B cell (primary cell): Measurements from ENCODE around the gene CHST3. TPM values are rescaled to one million over a fixed set of nuclear protein-coding genes. Genes with fewer than 3 reads are reported as not detected.

ENCODE experiments used
- ATAC-seq: fragments of 200-7000 bp; cut with Tn5 transposase; one replicate; pipeline ENCODE4 v1.10.0; 2021; ENCODE audit warnings: low read depth, mild to moderate bottlenecking, moderate number of reproducible peaks, moderate library complexity
- CTCF ChIA-PET: fragments of 350-600 bp; sonication (Branson Sonifier 250); formaldehyde crosslinking; loops from one replicate; lab custom pipeline; 2021; ENCODE audit warnings: antibody characterized with exemption, inconsistent platforms; lab: Charles Lee
- POLR2A ChIA-PET: fragments of 350-600 bp; sonication (Branson Sonifier 250); formaldehyde crosslinking; loops from one replicate; lab custom pipeline; 2021; ENCODE audit warnings: antibody characterized with exemption; lab: Charles Lee
- DNase-seq: peaks from one replicate; pipeline ENCODE4 v3.0.0; 2013
- H2AFZ ChIP-seq: 2 replicates; pipeline ENCODE4 v1.6.1; 2012; ENCODE audit warnings: mild to moderate bottlenecking, low read depth, low read length; ENCODE audit not compliant: insufficient read depth, poor library complexity, severe bottlenecking
- H3K27ac ChIP-seq, 2 donors: 1 replicate in 1 of 2; 2 replicates in 1 of 2; pipeline ENCODE4 v1.5.1; 2012 to 2013; ENCODE audit warnings: low read length in 2 of 2, mild to moderate bottlenecking in 2 of 2, moderate library complexity in 1 of 2
- H3K27me3 ChIP-seq, 4 experiments: fragments of 200-600 bp in 1 of 4; sonication (generic) in 1 of 4; replicated peaks in 1 of 4; 1 replicate in 2 of 4; 2 replicates in 2 of 4; pipeline versions ENCODE4 v1.6.1 to v1.7.0; 2013 to 2016; ENCODE audit warnings: low read length in 3 of 4, mild to moderate bottlenecking in 2 of 4, mixed read lengths in 1 of 4, moderate library complexity in 1 of 4; ENCODE audit not compliant: insufficient read depth in 4 of 4, control insufficient read depth in 3 of 4; ENCODE audit errors: control extremely low read depth in 1 of 4
- H3K36me3 ChIP-seq, 2 experiments: replicated peaks in 1 of 2; 1 replicate in 1 of 2; 2 replicates in 1 of 2; pipeline versions ENCODE4 v1.6.1 to v1.7.1; 2013; ENCODE audit warnings: low read length in 1 of 2; ENCODE audit not compliant: insufficient read depth in 2 of 2, control insufficient read depth in 1 of 2; ENCODE audit errors: control extremely low read depth in 1 of 2, extremely low read depth in 1 of 2
- H3K4me1 ChIP-seq, 2 donors: fragments of 200-600 bp in 1 of 2; sonication (generic) in 1 of 2; 1 replicate in 1 of 2; 2 replicates in 1 of 2; pipeline versions ENCODE4 v1.5.1 to v1.6.1; 2013 to 2017; ENCODE audit warnings: low read length in 2 of 2; ENCODE audit not compliant: control insufficient read depth in 2 of 2, insufficient read depth in 2 of 2
- H3K4me2 ChIP-seq: replicated peaks from 2 replicates; pipeline ENCODE3; 2012; ENCODE audit warnings: mild to moderate bottlenecking, low read depth, low read length; ENCODE audit not compliant: poor library complexity, severe bottlenecking
- H3K4me3 ChIP-seq, 5 experiments: fragments of 200-600 bp in 1 of 5; sonication (generic) in 1 of 5; 1 replicate in 3 of 5; 2 replicates in 2 of 5; pipeline versions ENCODE4 v1.5.1 to v1.7.0; 2011 to 2016; ENCODE audit warnings: low read length in 4 of 5, mild to moderate bottlenecking in 4 of 5, low read depth in 2 of 5, control low read depth in 1 of 5, moderate library complexity in 1 of 5; ENCODE audit not compliant: insufficient read depth in 1 of 5; ENCODE audit errors: control extremely low read depth in 1 of 5, extremely low read depth in 1 of 5
- H3K79me2 ChIP-seq: fragments of 200-600 bp; sonication (generic); one replicate; pipeline ENCODE4 v1.6.0; 2016; ENCODE audit warnings: low read length; ENCODE audit not compliant: control insufficient read depth, insufficient read depth
- H3K9ac ChIP-seq: fragments of 200-600 bp; sonication (generic); 2 replicates; pipeline ENCODE4 v1.6.1; 2017; ENCODE audit warnings: mild to moderate bottlenecking, low read length, moderate library complexity
- H3K9me3 ChIP-seq, 3 donors: one replicate each; pipeline versions ENCODE4 v1.6.1 to v1.7.1; 2013; ENCODE audit warnings: low read length in 2 of 3; ENCODE audit not compliant: control insufficient read depth in 2 of 3, insufficient read depth in 1 of 3; ENCODE audit errors: control extremely low read depth in 1 of 3
- H4K20me1 ChIP-seq: 2 replicates; pipeline ENCODE4 v1.6.0; 2012; ENCODE audit warnings: mild to moderate bottlenecking, low read length; ENCODE audit not compliant: insufficient read depth, control insufficient read depth, poor library complexity, severe bottlenecking
- H3K27ac Mint-ChIP-seq: one replicate; pipeline ENCODE4 v1.8.0; 2021; ENCODE audit warnings: mixed read lengths
- H3K27me3 Mint-ChIP-seq: one replicate; pipeline ENCODE4 v1.8.0; 2021; ENCODE audit warnings: mixed read lengths
- H3K4me1 Mint-ChIP-seq: one replicate; pipeline ENCODE4 v1.8.0; 2021; ENCODE audit warnings: mixed read lengths
- H3K4me3 Mint-ChIP-seq: one replicate; pipeline ENCODE4 v1.8.0; 2021; ENCODE audit warnings: mixed read lengths
- H3K9me3 Mint-ChIP-seq: one replicate; pipeline ENCODE4 v1.8.0; 2022; ENCODE audit warnings: mixed read lengths; ENCODE audit not compliant: insufficient read depth
- CTCF ChIP-seq: fragments of 200-600 bp; IDR thresholded peaks from one replicate; pipeline ENCODE4 v1.8.0; 2022; ENCODE audit warnings: antibody characterized with exemption, mild to moderate bottlenecking
- EZH2 ChIP-seq: IDR thresholded peaks from 2 replicates; pipeline ENCODE4 v1.6.1; 2012; ENCODE audit warnings: borderline replicate concordance, low read depth, mild to moderate bottlenecking, moderate library complexity, low read length; ENCODE audit not compliant: insufficient read depth, poor library complexity, severe bottlenecking
- WGBS: methylation state at CpG from one replicate; pipeline ENCODE4 v1.1.5; 2013; ENCODE audit warnings: missing lambda C conversion rate; ENCODE audit not compliant: insufficient coverage; 5-methylcytosine and 5-hydroxymethylcytosine counted together
- intact Hi-C: fragments of 100-400 bp; cut with micrococcal nuclease; formaldehyde crosslinking; loops from one replicate; pipeline ENCODE4 v1.10.0; 2022
- polyA plus RNA-seq: library from polyadenylated mRNA; depleted of rRNA; stranded (reverse); fragments of >200 nt; gene quantifications from 2 replicates; pipeline ENCODE4 v1.2.3, GENCODE V29; 2012
- total RNA-seq, 2 donors: library from RNA; stranded (reverse); fragments of 120-200 nt in 1 of 2; gene quantifications; 1 replicate in 1 of 2; 2 replicates in 1 of 2; pipeline versions ENCODE4 v1.2.3 to v1.2.4, GENCODE V29; 2013 to 2022

The CHST3 gene
- total and polyA plus RNA-seq, 2 donors (not counting 1 experiment from before 2014, with no cell fraction given): 0.01 TPM; not detected in 1

GRCh38 chr10:72030762-72031543 lies 66.8 kb downstream of the CHST3 start:
- H3K4me1 ChIP-seq: no peaks in the 10 kb centered on the region
- no peak for TF ChIP-seq EZH2
- no peak for TF ChIP-seq CTCF
- Mint-ChIP-seq H3K27ac (no peak overlapping the region), H3K9me3 (no peaks in the 10 kb centered on the region), H3K27me3 (peaks cover 19% of the 10 kb centered on the region), H3K4me3 (no peak overlapping the region), H3K4me1 (no peaks in the 10 kb centered on the region)
- no peak for ATAC-seq
- no peak overlapping the region for H3K4me2 ChIP-seq
- DNase-seq: no peak
- H3K36me3 ChIP-seq: no peaks in the 10 kb centered on the region
- H2AFZ ChIP-seq: no peak overlapping the region
- WGBS: 89% methylated on average over 13 of the region's 19 CpGs
- no peak overlapping the region for H3K4me3 ChIP-seq
- H3K9ac ChIP-seq: no peak overlapping the region
- H3K79me2 ChIP-seq: no peaks in the 10 kb centered on the region
- H4K20me1 ChIP-seq: no peaks in the 10 kb centered on the region
- ChIA-PET POLR2A (no interaction called here), CTCF (interaction anchor here (1.0 kb wide), 1 partner anchor 18 kb away, joined by 3 read pairs; no protein-coding TSS in a partner anchor)
- intact Hi-C loops: no loop called here
- peaks cover 0 to 19% (median 2%) of the 10 kb centered on the region in 4 experiments for H3K27me3 ChIP-seq
- no peaks in the 10 kb centered on the region for H3K9me3 ChIP-seq
- H3K27ac ChIP-seq: no peak overlapping the region

GRCh38 chr10:72031706-72032105 lies 67.5 kb downstream of the CHST3 start:
- H3K4me1 Mint-ChIP-seq: no peaks in the 10 kb centered on the region
- no peak for DNase-seq
- H3K9me3 ChIP-seq: no peaks in the 10 kb centered on the region
- WGBS: 88% methylated on average over 10 of the region's 10 CpGs
- H3K79me2 ChIP-seq: no peaks in the 10 kb centered on the region
- H3K27ac Mint-ChIP-seq: no peak overlapping the region
- H3K9ac ChIP-seq: no peak overlapping the region
- no peaks in the 10 kb centered on the region for H3K4me1 ChIP-seq
- H3K27ac ChIP-seq: no peak overlapping the region
- ChIA-PET POLR2A (no interaction called here), CTCF (interaction anchor here (1.6 kb wide), 1 partner anchor 17 kb away, joined by 4 read pairs; no protein-coding TSS in a partner anchor)
- no peak overlapping the region for H3K4me2 ChIP-seq
- H3K4me3 ChIP-seq: no peak overlapping the region
- H3K4me3 Mint-ChIP-seq: no peak overlapping the region
- no peak for ATAC-seq
- H3K9me3 Mint-ChIP-seq: no peaks in the 10 kb centered on the region
- H3K27me3 Mint-ChIP-seq: peaks cover 16% of the 10 kb centered on the region
- H4K20me1 ChIP-seq: no peaks in the 10 kb centered on the region
- H2AFZ ChIP-seq: no peak overlapping the region
- intact Hi-C loops: no loop called here
- H3K36me3 ChIP-seq: no peaks in the 10 kb centered on the region
- peaks cover 0 to 19% (median 2%) of the 10 kb centered on the region in 4 experiments for H3K27me3 ChIP-seq
- TF ChIP-seq EZH2: no peak
- TF ChIP-seq CTCF: no peak
